Stimulated activated CD8-positive, alpha-beta memory T cell treated with anti-CD3 and anti-CD28 coated beads, Interleukin-7, amount 100 ng/mL, for 48 hours (primary cell): Measurements from ENCODE around the gene PRKCQ.
"Not testable (repeated sequence)": the region's sequence is repeated elsewhere in the genome, so short reads cannot be mapped to it uniquely, and the experiment has no call there.

Experiments used
- DNase-seq, 2 donors: peaks; one replicate each; pipeline ENCODE4 v3.0.0-alpha.2; 2020; ENCODE audit warnings: low read depth in 1 of 2; ENCODE audit errors: extremely low read depth in 1 of 2

Gene PRKCQ

GRCh38 chr10:6394084-6394483, 186.0 kb downstream of the PRKCQ start:
- no peak for DNase-seq

- DNase-seq, result no peak
Measured at GRCh38 chr10:6393168-6393567, 186.9 kb downstream of the PRKCQ start.

GRCh38 chr10:6390213-6390845, 189.7 kb downstream of the PRKCQ start:
- DNase-seq, result no peak

GRCh38 chr10:6388261-6388893, 191.7 kb downstream of the PRKCQ start:
- DNase-seq, result no peak

- DNase-seq, result no peak
Measured at GRCh38 chr10:6386960-6387359, 193.1 kb downstream of the PRKCQ start.

- DNase-seq, result no peak
Measured at GRCh38 chr10:6386346-6386745, 193.7 kb downstream of the PRKCQ start.

- DNase-seq, result no peak
Measured at GRCh38 chr10:6385665-6386064, 194.4 kb downstream of the PRKCQ start.

GRCh38 chr10:6384847-6385246, 195.2 kb downstream of the PRKCQ start:
- DNase-seq, result no peak

GRCh38 chr10:6384031-6384430, 196.0 kb downstream of the PRKCQ start:
- DNase-seq, result no peak

- no peak for DNase-seq
Measured at GRCh38 chr10:6383096-6383812, 196.8 kb downstream of the PRKCQ start.

GRCh38 chr10:6382081-6382480, 198.0 kb downstream of the PRKCQ start:
- DNase-seq, result peak in 1 of 2 donors; percentile 11

- not testable (repeated sequence) for DNase-seq
Measured at GRCh38 chr10:6380478-6380877, 199.6 kb downstream of the PRKCQ start.

GRCh38 chr10:6379015-6379776, 200.9 kb downstream of the PRKCQ start:
- DNase-seq, result no peak
